Right cardiac atrium (tissue), 5 donors: ENCODE data around the gene ERGIC1. TPM values are rescaled to one million over a fixed set of nuclear protein-coding genes. Genes with fewer than 3 reads are reported as not detected.
"Not testable (repeated sequence)": the region's sequence is repeated elsewhere in the genome, so short reads cannot be mapped to it uniquely, and the experiment has no call there.

ENCODE experiments used
- ATAC-seq, 2 donors: fragments of 200-7000 bp; cut with Tn5 transposase; one replicate each; pipeline versions ENCODE4 v1.8.0 to v1.9.1; 2020; ENCODE audit warnings: moderate library complexity in 2 of 2, mild to moderate bottlenecking in 1 of 2
- DNase-seq, 3 donors: peaks; one replicate each; pipeline ENCODE4 v3.0.0-alpha.2; 2020
- H3K27ac ChIP-seq: one replicate; pipeline ENCODE4 v1.5.1; 2013; ENCODE audit warnings: mild to moderate bottlenecking, low read length, control low read depth, moderate library complexity
- H3K27me3 ChIP-seq: one replicate; pipeline ENCODE4 v1.6.1; 2013; ENCODE audit not compliant: control insufficient read depth, insufficient read depth
- H3K4me1 ChIP-seq: one replicate; pipeline ENCODE4 v1.6.1; 2013; ENCODE audit warnings: low read length; ENCODE audit not compliant: control insufficient read depth, insufficient read depth
- H3K4me3 ChIP-seq: one replicate; pipeline ENCODE4 v1.5.1; 2013; ENCODE audit warnings: low read length, control low read depth
- H3K9me3 ChIP-seq: one replicate; pipeline ENCODE4 v1.6.1; 2013; ENCODE audit warnings: low read length; ENCODE audit not compliant: control insufficient read depth
- WGBS: extraction: QIAGEN DNeasy Blood & Tissue Kit; methylation state at CpG from one replicate; pipeline ENCODE4 v1.1.7; 2013; 5-methylcytosine and 5-hydroxymethylcytosine counted together
- intact Hi-C, 4 donors: fragments of 100-400 bp; cut with DNase I; formaldehyde crosslinking; loops; one replicate each; pipeline versions ENCODE4 v1.11.0 to v1.14.0; 2022 to 2023
- polyA plus RNA-seq: library from polyadenylated mRNA; stranded (reverse); fragments of 200-250 nt; gene quantifications from one replicate; pipeline ENCODE4 v1.2.3, GENCODE V29; 2013
- total RNA-seq, 4 donors: library from RNA; stranded (reverse); fragmentation: NEBNext Ultra II Directional; extraction: Animal tissue kit (Norgen Biotek cat#: 25700); gene quantifications; one replicate each; pipeline ENCODE4 v1.2.1, GENCODE V29; 2021
- donor health status: healthy with polysubstance abuse.
- donor health status: DM: no; HTN: yes; CAD: no.
- donor health status: DM: no; HTN: no; CAD: no.
- donor health status: DM: no; HTN: yes; CAD: no; lungs with severe emphysema.
- donor health status: DM: yes; HTN: yes; CAD: no.

Gene ERGIC1
- total and polyA plus RNA-seq, 5 donors, result 73.1 to 96.8 (median 85.0) TPM

- WGBS, result 74% methylated on average over 12 of the region's 12 CpGs
- peaks cover 37% of the 10 kb centered on the region for H3K4me1 ChIP-seq
- ATAC-seq, result peak in 1 of 2 donors; percentile 4
These were observed 24.5 kb downstream of the ERGIC1 start for GRCh38 chr5:172858511-172858989.

DNA sequence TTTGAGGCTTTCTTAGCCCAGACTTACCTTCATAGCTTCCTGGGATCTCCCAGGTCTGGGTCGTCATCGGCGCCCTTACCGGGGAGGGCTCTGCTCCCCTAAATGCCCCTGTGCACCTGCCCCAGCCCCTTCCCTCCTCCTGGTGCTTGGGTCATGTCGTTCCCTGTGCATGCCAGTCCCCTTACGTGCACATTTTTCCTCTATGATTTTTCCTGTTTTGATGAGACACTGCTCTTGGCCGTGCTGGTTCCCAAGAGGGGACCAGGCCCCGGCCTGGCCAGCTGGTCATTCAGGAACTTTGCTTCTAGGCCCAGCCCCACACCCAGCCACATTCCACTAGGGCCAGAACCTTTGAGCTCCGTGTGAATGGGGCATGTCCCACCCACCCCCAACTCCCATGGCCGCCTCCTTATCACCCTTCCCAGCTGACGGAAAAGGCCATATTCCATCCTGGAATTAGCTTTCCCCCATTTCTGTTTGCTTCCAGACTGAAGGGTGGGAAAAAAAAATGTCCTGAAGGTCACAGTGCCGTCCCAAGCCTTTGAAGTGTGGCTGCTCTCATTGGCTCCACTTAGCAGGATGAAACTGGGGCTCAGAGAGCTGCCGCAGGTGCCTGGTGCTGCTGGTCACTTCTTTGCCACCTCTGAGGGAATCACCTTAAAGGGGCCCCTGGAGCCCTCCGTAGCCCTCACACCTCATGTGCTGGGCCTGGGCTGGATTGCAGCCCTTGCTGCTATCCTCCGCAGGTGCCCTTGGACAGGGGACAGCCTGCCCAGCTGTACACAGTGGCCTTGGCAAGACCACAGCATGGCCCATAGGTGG lies 25.1 kb downstream of the ERGIC1 start:
- Histone ChIP-seq H3K4me3 (no peak overlapping the region), H3K27ac (peak overlapping the region; percentile 96), H3K9me3 (no peaks in the 10 kb centered on the region), H3K4me1 (peaks cover 36% of the 10 kb centered on the region), H3K27me3 (no peaks in the 10 kb centered on the region)
- intact Hi-C loops, result no loop called here
- peak; percentile 92 to 95 (median 92) for DNase-seq
- ATAC-seq, result peak; percentile 71 to 84
- 34% methylated on average over 15 of the region's 15 CpGs for WGBS

More at GRCh38 chr5:172858511-172858989, 24.5 kb downstream of the ERGIC1 start:
- no peaks in the 10 kb centered on the region for H3K9me3 ChIP-seq
- no peak overlapping the region for H3K4me3 ChIP-seq
- H3K27me3 ChIP-seq, result no peaks in the 10 kb centered on the region
- peak in 1 of 3 donors; percentile 67 for DNase-seq
- H3K27ac ChIP-seq, result peak overlapping the region; percentile 78
- intact Hi-C loops, result no loop called here

DNA sequence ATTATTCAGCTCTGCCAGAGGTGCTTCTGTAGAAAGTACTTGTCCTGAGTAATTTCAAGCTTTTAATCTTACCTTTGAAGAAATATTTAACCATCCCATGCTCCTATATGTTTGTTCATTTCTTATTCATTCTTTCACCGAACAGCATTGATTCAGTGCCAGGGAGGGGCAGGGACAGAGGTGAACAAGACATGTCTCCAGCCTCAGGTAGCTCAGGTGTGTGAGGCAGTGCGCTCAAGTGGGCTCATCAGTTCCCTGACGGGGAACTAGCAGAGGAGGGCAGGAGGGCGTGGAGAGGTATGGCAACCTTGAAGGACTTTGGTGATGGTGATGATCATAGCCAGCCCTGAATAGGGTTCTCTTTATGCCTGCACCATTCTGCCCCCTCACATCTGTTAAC lies 25.9 kb downstream of the ERGIC1 start:
- Histone ChIP-seq H3K27me3 (no peaks in the 10 kb centered on the region), H3K4me3 (no peak overlapping the region), H3K4me1 (peaks cover 33% of the 10 kb centered on the region), H3K9me3 (no peaks in the 10 kb centered on the region), H3K27ac (peak overlapping the region; percentile 96)
- DNase-seq (no peak), ATAC-seq (no peak)
- WGBS, result 79% methylated on average over 4 of the region's 4 CpGs
- intact Hi-C loops, result no loop called here

DNA sequence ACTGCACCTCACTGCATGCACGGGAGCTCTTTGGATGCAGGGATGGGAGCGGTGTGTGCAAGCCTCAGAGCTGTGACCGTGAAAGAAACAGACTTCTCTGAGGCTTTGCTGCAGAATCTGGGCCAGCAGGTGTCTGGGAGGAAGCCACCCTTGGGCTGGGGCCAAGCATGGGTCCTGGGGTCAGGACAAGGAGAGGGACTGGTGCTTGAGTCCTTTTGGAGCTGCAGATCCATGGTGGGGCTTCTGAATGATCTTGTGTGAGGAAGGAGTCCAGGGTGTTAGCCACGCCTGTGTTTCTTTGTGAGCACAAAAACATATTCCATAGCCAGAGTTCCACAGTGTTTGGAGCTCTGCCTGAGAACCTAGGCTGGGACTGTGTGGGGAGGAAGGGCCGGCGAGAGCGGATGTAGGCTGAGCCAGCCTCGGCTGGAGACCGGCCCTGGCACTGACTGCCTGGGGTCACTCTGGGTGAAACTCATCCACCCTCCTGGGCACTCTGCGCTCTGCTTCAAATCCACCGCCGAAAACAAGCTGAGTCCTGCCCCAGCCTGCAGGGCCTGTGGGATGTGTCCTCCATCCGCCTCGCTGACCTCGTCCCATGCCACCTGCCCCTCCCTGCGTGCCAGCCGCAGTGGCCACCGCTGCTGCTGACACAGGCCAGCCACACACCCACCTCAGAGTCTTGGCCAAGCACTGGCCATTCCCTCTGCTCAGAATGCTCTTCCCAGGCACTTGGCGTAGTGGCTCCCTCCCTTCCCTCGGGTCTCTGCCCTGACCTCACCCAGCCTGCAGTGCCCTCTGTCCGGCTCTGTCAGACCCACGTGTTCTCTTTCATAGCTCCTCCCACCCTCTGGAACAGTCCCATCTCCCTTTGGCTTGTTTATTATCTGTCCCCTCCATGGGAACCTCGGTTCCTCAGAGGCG lies 26.7 kb downstream of the ERGIC1 start:
- DNase-seq, result peak; percentile 91 to 97 (median 96)
- intact Hi-C loops, result no loop called here
- Histone ChIP-seq H3K4me1 (peaks cover 25% of the 10 kb centered on the region), H3K27ac (peak overlapping the region; percentile 86), H3K9me3 (no peaks in the 10 kb centered on the region), H3K27me3 (no peaks in the 10 kb centered on the region), H3K4me3 (no peak overlapping the region)
- ATAC-seq, result peak; percentile 90 to 94
- 18% methylated on average over 24 of the region's 24 CpGs for WGBS

DNA sequence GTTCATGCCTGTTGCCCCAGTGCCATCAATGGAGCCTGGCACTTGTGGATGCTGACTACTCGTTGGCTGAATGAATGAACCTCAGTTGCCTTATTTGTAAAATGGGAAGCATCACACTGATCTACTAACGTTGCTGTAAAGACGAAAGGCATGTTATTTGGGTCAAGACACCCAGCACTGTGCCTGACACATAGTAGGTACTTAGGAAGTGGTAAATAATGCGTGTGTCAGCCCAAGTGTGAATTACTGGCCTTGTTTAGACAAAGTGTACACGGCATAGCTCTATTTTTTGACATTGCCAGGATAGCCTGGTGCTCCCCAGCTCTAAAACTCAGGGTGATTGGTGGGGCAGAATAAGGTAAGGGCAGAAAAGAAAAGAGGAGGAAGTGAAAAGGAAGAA lies 27.4 kb downstream of the ERGIC1 start:
- intact Hi-C loops, result no loop called here
- DNase-seq, result no peak
- Histone ChIP-seq H3K4me1 (peaks cover 25% of the 10 kb centered on the region), H3K9me3 (no peaks in the 10 kb centered on the region), H3K27ac (peak overlapping the region; percentile 76), H3K4me3 (no peak overlapping the region), H3K27me3 (no peaks in the 10 kb centered on the region)
- WGBS, result 56% methylated on average over 5 of the region's 5 CpGs
- ATAC-seq, result no peak

DNA sequence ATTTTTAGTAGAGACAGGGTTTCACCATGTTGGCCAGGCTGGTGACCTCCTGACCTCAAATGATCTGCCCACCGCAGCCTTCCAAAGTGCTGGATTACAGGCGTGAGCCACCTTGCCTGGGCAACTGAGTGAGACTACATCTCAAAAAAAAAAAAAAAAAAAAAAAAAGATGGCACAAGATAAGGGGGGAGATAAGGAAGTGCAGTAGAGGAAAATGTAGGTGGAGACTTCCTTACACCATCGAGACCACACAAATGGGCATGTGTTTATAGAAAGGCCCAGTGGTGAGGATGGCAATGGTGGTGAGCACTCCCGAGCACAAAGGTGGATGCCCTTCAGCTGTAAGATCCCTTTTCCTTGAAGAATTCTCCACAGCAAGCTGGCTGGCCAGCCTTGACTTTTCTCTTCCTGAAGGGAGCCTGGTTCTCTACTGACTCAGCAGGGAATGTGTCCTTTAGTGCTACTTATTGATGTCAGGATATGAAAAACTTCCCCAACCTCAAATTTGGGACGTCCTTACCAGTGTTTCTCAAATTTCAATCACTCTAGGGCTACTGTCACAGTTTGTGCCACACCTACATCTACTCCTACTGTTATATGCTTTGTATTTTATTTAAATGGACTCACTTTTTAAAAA lies 28.2 kb downstream of the ERGIC1 start:
- no peaks in the 10 kb centered on the region for H3K27me3 ChIP-seq
- H3K9me3 ChIP-seq, result no peaks in the 10 kb centered on the region
- ATAC-seq, result no peak
- H3K27ac ChIP-seq, result peak overlapping the region; percentile 16
- intact Hi-C loops, result no loop called here
- peaks cover 32% of the 10 kb centered on the region for H3K4me1 ChIP-seq
- no peak overlapping the region for H3K4me3 ChIP-seq
- 70% methylated on average over 5 of the region's 5 CpGs for WGBS
- DNase-seq, result no peak

DNA sequence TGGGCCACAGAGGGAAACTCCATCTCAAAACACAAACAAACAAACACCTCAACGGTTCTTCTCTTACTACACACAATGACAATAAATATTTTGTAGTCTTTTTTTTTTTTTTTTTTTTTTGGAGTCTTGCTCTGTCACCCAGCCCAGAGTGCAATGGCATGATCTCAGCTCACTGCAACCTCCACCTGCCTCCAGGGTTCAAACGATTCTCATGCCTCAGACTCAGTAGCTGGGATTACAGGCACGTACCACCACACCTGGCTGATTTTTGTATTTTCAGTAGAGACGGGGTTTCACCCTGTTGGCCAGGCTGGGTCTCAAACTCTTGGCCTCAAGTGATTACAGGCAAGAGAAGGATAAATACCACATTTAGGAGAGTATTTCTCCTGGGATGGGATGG lies 30.1 kb downstream of the ERGIC1 start:
- WGBS, result 80% methylated on average over 4 of the region's 4 CpGs
- H3K27me3 ChIP-seq, H3K9me3 ChIP-seq, H3K4me3 ChIP-seq, DNase-seq, H3K27ac ChIP-seq, ATAC-seq, intact Hi-C loops: not testable (repeated sequence)
- H3K4me1 ChIP-seq, result peaks cover 34% of the 10 kb centered on the region

DNA sequence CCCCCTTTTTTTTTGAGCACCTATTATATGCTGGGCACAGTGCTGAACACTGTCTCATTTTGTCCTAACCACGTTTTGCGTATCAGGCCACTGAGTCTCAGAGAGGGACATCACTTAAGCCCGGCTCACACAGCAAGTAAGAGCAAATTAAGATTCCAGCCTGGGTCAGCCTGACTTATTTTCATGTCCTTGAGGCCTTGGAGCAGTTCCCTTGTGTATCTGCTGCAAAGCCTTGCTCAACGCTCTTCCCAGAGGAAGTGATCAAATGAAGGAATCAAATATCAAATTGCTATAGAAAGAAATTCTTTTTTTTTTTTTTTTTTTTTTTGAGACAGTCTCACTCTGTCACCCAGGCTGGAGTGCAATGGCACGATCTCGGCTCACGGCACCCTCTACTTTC lies 30.7 kb downstream of the ERGIC1 start:
- DNase-seq, result no peak
- WGBS, result 80% methylated on average over 7 of the region's 7 CpGs
- H3K9me3 ChIP-seq, result no peaks in the 10 kb centered on the region
- H3K27ac ChIP-seq, result no peak overlapping the region
- no peak overlapping the region for H3K4me3 ChIP-seq
- no peak for ATAC-seq
- H3K27me3 ChIP-seq, result no peaks in the 10 kb centered on the region
- H3K4me1 ChIP-seq, result peaks cover 31% of the 10 kb centered on the region
- intact Hi-C loops, result no loop called here

DNA sequence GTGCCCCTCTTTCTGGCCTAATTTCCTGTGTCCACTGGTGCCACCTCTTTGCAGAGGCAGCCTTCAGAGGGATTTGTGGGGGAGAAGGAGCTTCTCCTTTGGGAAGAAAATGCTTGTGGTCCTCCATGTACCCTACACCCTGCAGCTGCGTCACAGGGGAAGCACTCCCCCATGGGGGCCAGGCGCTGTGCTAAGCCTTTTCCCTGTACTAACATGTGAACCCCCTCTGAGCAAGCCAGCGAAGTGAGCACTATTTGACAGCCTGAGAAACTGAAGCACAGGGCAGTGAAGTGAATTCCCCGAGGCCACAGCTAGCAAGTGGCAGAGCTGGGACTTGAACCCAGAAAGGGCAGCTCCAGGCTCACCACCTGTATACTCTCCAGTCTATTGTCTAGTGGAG lies 32.3 kb downstream of the ERGIC1 start:
- intact Hi-C loops, result no loop called here
- no peaks in the 10 kb centered on the region for H3K9me3 ChIP-seq
- ATAC-seq (no peak), DNase-seq (no peak)
- no peak overlapping the region for H3K4me3 ChIP-seq
- H3K4me1 ChIP-seq, result peaks cover 31% of the 10 kb centered on the region
- no peak overlapping the region for H3K27ac ChIP-seq
- 89% methylated on average over 4 of the region's 4 CpGs for WGBS
- no peaks in the 10 kb centered on the region for H3K27me3 ChIP-seq

DNA sequence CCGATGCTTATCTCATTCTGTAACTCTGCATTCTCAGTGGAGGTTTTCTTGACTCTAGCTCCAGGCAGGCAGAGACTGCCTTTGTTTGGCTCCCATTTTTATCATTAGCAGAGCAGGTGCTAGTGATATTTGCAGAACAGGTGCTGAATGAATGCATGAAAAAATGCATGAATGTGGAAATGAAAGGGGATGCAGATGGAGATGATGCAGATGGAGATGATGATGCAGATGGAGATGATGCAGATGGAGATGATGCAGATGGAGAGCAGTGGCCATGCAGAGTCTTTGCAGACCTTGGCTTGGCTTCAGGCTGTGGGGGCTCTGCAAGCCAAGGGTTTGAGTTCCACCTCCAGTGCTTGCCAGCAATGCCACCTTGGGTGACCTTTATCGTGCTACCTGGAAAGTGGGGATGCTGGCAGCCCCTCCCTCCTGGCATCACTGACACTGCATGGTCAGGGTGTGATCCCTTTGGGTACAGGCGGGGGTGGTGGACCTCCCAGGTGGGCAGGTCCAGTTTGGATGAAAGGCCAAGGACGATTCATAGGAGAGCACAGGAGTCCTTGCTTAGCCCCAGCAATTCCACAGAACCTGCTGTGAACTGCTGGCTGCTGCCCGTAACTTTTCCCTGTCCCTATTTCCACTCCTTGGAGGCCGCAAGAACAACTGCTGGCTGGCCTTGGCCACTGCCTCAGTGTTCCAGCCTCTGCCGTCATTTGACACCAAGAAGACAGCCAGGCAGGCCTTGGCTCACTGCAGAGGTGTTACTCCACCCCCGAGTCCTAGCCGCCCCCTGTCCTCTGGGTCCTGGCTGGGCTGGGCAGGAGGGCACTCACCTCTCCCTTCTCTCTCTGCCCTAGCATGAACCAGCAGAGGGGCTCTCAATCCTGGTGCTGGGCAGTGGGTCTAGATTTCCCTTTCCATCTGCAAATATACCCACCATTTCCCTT lies 33.0 kb downstream of the ERGIC1 start:
- Histone ChIP-seq H3K27ac (peak overlapping the region; percentile 84), H3K4me3 (no peak overlapping the region), H3K9me3 (no peaks in the 10 kb centered on the region), H3K27me3 (no peaks in the 10 kb centered on the region), H3K4me1 (peaks cover 38% of the 10 kb centered on the region)
- DNase-seq, result peak; percentile 86 to 94 (median 91)
- ATAC-seq, result peak; percentile 63 to 79
- WGBS, result 41% methylated on average over 9 of the region's 9 CpGs
- intact Hi-C loops, result no loop called here
